ENCODE measurements around the gene USP7.

USP7 gene

GRCh38 chr16:8964462-8964861 lies 756 bp upstream of the USP7 start:
- TF ChIP-seq CTCF (IDR thresholded peaks at IDR 0.05; ENCODE audit: insufficient read depth, low read depth, low read length, missing control alignments), result no peak
- H3K4me3 ChIP-seq (ENCODE audit: low read length), result peak overlapping the region; percentile 51
- no peak for DNase-seq (ENCODE audit: low read depth)

GRCh38 chr16:8963010-8963820 lies 491 bp downstream of the USP7 start:
- peak; percentile 30 for DNase-seq (ENCODE audit: low read depth)
- no peak for TF ChIP-seq CTCF (IDR thresholded peaks at IDR 0.05; ENCODE audit: insufficient read depth, low read depth, low read length, missing control alignments)
- H3K4me3 ChIP-seq (ENCODE audit: low read length), result peak overlapping the region; percentile 76

DNA sequence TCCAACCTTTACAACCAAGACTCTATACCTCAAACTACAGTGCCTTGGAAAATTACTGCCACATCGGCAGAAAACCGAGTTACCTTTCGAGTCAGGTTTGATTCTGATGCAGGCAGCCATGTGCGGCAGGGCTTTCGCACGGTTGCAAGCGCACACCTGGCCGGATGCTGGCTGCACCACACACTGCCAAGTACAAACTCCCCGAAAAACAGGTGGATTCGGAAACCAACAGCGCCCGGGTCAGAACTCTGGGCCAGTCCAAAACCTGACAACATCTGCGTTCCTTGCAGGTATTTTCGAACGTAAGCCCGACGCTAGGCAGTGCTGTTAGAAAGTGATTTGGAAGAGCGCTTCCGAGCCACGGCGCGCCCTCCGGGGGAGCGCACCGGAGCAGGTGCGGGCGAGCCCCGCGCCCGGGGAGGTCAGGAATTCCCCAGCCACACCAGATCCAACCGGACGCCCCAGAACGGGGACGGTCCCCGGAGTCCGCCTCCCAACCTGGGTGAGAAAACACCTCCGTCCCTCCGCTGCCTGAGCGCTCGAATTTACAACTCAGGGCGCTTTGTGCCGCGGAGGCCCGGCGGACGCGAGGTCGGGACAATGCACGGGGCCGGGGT lies 1.2 kb downstream of the USP7 start:
- peak; percentile 45 for DNase-seq (ENCODE audit: low read depth)
- H3K4me3 ChIP-seq (ENCODE audit: low read length), result peak overlapping the region; percentile 76
- TF ChIP-seq CTCF (IDR thresholded peaks at IDR 0.05; ENCODE audit: insufficient read depth, low read depth, low read length, missing control alignments), result no peak

GRCh38 chr16:8961811-8962390 lies 1.8 kb downstream of the USP7 start:
- no peak for TF ChIP-seq CTCF (IDR thresholded peaks at IDR 0.05; ENCODE audit: insufficient read depth, low read depth, low read length, missing control alignments)
- H3K4me3 ChIP-seq (ENCODE audit: low read length), result peak overlapping the region; percentile 76
- DNase-seq (ENCODE audit: low read depth), result peak; percentile 8

GRCh38 chr16:8960788-8961109 lies 3.0 kb downstream of the USP7 start:
- H3K4me3 ChIP-seq (ENCODE audit: low read length), result no peak overlapping the region
- no peak for TF ChIP-seq CTCF (IDR thresholded peaks at IDR 0.05; ENCODE audit: insufficient read depth, low read depth, low read length, missing control alignments)
- no peak for DNase-seq (ENCODE audit: low read depth)

- TF ChIP-seq CTCF (IDR thresholded peaks at IDR 0.05; ENCODE audit: insufficient read depth, low read depth, low read length, missing control alignments), result no peak
- no peak for DNase-seq (ENCODE audit: low read depth)
- H3K4me3 ChIP-seq (ENCODE audit: low read length), result no peak overlapping the region
These were observed 3.6 kb downstream of the USP7 start for GRCh38 chr16:8959921-8960787.
